DND-41 (cell line): ENCODE data around the gene DCUN1D4.

Experiments
- EZH2 ChIP-seq: IDR thresholded peaks from 3 replicates; pipeline ENCODE4 v1.6.1; 2012; ENCODE audit warnings: borderline replicate concordance, low read depth, mild to moderate bottlenecking, moderate library complexity, low read length, inconsistent platforms; ENCODE audit not compliant: severe bottlenecking
- TF ChIP-seq, protein P1 (sequence below): IDR thresholded peaks from 2 replicates; pipeline ENCODE4 v1.5.1; 2012; ENCODE audit warnings: borderline replicate concordance, low read length, moderate library complexity, mild to moderate bottlenecking; ENCODE audit not compliant: poor library complexity, severe bottlenecking; ENCODE audit errors: extremely low read depth

- TF ChIP-seq, protein P1, sequence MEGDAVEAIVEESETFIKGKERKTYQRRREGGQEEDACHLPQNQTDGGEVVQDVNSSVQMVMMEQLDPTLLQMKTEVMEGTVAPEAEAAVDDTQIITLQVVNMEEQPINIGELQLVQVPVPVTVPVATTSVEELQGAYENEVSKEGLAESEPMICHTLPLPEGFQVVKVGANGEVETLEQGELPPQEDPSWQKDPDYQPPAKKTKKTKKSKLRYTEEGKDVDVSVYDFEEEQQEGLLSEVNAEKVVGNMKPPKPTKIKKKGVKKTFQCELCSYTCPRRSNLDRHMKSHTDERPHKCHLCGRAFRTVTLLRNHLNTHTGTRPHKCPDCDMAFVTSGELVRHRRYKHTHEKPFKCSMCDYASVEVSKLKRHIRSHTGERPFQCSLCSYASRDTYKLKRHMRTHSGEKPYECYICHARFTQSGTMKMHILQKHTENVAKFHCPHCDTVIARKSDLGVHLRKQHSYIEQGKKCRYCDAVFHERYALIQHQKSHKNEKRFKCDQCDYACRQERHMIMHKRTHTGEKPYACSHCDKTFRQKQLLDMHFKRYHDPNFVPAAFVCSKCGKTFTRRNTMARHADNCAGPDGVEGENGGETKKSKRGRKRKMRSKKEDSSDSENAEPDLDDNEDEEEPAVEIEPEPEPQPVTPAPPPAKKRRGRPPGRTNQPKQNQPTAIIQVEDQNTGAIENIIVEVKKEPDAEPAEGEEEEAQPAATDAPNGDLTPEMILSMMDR = no peak
- TF ChIP-seq EZH2 = no peak
Observed at GRCh38 chr4:51958199-51958968, 115.4 kb downstream of the DCUN1D4 start.
